GM21381 (cell line): ENCODE data around the gene SLC9B1.
A peak's percentile ranks its signal among the peaks of the same experiment; 100 is the strongest.
"Not testable (repeated sequence)": the region's sequence is repeated elsewhere in the genome, so short reads cannot be mapped to it uniquely, and the experiment has no call there.

Experiments
- ATAC-seq: cut with Tn5 transposase; IDR thresholded peaks from one replicate; pipeline ENCODE4 v1.9.1; 2021; ENCODE audit warnings: mild to moderate bottlenecking, moderate library complexity; ENCODE audit not compliant: unreplicated experiment

The SLC9B1 gene

GRCh38 chr4:103012060-103012459, 7.4 kb downstream of the SLC9B1 start:
- ATAC-seq, result no peak

- no peak for ATAC-seq
Observed at GRCh38 chr4:103011378-103012025, 8.0 kb downstream of the SLC9B1 start.

GRCh38 chr4:103010804-103011203, 8.7 kb downstream of the SLC9B1 start:
- no peak for ATAC-seq

DNA sequence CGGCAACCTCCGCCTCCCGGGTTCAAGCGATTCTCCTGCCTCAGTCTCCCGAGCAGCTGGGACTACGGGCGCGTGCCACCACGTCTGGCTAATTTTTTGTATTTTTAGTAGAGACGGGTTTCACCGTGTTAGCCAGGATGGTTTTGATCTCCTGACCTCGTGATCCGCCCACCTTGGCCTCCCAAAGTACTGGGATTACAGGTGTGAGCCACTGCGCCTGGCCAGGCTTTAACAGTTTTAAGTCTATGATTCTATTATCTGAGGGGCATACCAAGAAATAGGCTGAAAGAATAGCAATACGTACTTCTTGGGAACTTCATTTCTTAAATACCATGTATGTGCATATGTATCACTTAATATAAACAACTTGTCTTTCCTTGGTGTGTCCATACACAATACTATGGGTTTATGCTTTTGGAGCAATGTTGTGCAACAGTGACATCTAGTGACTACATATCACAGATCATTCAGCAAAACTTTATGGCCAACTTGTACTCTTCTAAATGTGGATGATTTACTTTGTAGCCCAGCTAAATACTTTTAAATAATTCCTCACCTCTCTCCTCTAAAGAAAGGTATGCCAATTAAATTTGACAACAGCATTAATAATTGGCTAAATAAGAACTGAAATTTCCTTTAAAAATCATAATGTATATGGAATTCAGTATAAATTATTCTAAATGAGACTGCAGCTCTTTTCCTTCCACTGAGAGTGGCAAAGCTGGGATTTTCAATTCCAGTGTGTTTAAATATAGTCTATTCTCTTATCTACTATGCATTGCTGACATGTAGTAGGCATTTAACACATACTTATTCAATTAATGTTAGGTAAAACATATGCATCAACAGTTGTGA, 10.4 kb downstream of the SLC9B1 start:
- ATAC-seq, result peak; percentile 80

GRCh38 chr4:103002551-103002950, 17.0 kb downstream of the SLC9B1 start:
- no peak for ATAC-seq

GRCh38 chr4:102994803-102995202, 24.7 kb downstream of the SLC9B1 start:
- ATAC-seq, result no peak

DNA sequence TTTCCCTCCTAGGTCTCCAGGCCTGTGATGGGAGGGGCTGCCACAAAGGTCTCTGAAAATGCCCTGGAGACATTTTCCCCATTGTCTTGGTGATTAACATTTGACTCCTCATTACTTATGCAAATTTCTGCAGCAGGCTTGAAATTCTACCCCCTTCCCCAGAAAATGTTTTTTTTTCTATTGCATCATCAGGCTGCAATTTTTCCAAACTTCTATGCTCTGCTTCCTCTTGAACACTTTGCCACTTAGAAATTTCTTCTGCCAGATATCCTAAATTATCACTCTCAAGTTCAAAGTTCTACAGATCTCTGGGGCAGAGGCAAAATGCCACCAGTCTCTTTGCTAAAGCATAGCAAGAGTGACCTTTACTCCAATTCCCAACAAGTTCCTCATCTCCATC, 25.5 kb downstream of the SLC9B1 start:
- not testable (repeated sequence) for ATAC-seq

- ATAC-seq, result no peak
Observed at GRCh38 chr4:102988429-102989020, 31.0 kb downstream of the SLC9B1 start.

GRCh38 chr4:102981005-102981404, 38.5 kb downstream of the SLC9B1 start:
- no peak for ATAC-seq

- not testable (repeated sequence) for ATAC-seq
Observed at GRCh38 chr4:102961813-102962212, 57.7 kb downstream of the SLC9B1 start.

GRCh38 chr4:102959496-102959895, 60.0 kb downstream of the SLC9B1 start:
- no peak for ATAC-seq

- ATAC-seq, result no peak
Observed at GRCh38 chr4:102945066-102945465, 74.4 kb downstream of the SLC9B1 start.

- ATAC-seq, result not testable (repeated sequence)
Observed at GRCh38 chr4:102938063-102938462, 81.4 kb downstream of the SLC9B1 start.

DNA sequence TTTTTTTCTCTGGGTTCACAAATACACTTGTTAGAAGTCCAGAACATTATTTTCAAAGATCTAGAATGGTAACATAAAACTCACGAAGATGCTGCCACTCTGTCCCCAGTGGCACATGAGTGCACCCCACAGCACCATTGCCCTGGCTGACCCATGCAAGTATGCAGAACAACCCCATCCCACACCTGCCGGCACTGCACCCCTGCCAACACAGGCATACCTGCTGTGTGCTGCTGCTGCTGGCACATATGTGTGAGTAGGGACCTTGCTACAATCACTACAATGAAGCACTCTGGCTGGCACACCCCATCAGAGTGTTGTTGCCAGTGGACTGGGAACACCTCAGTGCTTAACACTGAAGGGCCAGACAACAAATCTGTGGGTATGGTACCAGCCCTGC, 83.8 kb downstream of the SLC9B1 start:
- ATAC-seq, result no peak

DNA sequence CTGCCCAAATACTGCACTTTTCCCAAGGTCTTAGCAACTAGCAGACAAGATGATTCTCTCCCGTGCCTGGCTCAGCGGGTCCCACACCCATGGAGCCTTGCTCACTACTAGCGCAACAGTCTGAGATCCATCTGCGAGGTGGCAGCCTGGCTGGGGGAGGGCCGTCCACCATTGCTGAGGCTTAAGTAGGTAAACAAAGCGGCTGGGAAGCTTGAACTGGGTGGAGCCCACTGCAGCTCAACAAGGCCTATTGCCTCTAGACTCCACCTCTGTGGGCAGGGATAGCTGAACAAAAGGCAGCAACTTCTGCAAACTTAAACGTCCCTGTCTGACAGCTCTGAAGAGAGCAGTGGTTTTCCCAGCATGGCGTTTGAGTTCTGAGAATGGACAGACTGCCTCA, 99.8 kb downstream of the SLC9B1 start:
- ATAC-seq, result not testable (repeated sequence)

DNA sequence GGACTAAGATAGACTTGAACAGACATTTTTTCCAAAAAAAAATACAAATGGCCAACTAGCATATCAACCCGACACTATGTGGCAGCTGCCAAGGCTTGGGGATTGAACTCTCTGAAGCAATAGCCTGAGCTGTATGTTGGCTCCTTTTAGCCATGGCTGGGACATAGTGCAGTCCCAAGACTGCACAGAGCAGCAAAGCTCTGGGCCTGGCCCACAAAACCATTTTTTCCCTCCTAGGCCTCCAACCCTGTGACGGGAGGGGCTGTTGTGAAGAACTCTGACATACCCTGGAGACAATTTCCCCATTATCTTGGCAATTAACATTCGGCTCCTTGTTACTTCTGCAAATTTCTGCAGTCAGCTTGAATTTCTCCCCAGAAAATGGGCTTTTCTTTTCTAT, 100.6 kb downstream of the SLC9B1 start:
- ATAC-seq, result no peak

GRCh38 chr4:102901804-102902203, 117.7 kb downstream of the SLC9B1 start:
- ATAC-seq, result no peak

DNA sequence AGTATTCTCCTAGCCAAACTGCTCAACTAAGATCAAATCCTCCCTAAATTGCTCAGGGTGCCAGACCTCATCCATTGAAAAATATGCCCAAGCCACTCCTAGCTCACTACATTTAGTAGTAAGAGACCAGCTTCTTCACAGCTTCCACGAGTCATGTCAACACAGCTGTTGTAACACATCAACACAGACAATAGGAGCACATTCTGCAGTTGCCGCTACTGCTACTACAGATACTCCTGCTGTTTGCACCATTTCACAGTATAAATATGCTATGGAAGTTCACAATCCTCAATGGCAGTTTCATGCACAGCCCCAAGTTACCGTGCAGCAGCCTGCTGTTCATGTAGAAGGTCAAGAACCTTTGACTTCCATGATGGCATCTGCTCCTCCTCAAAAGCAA, 121.9 kb downstream of the SLC9B1 start:
- ATAC-seq, result not testable (repeated sequence)

DNA sequence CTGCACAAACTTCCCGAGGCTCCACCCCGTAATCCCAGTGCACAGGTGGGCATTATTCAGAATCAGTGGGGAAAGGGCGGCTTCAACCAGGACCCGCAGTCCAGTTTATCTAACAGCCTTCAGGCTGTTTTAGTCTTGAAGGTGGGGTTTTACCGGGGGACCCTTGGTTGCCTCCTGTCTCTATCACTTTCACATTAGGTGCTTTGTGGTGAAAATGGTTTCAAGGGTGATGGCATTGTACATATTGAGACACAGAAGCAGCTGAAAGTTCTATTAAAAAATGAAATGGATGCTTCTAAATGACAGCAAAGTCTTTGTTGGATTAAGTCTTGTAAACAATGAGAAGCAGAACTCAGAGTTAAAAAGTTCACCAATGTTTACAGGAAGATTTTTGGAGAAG, 123.0 kb downstream of the SLC9B1 start:
- ATAC-seq, result not testable (repeated sequence)

DNA sequence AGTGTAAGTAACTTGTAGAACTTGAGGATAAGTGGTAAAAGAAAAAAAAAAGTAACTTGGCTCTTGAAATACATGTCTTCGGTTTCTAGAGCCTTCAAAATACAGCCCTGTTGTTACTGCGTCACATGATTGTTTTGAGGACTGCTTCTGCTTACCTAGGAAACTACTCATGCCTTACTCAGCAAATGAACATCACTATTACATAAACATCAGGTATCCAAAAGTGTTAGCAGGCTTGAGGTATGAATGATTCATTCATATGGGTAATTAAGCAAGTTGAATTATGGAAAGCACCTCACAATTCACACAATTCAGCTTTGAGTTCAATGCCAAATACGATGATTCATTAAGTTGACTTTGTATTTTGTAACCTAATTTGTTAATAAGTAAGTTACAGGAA, 129.6 kb downstream of the SLC9B1 start:
- ATAC-seq, result not testable (repeated sequence)

- ATAC-seq, result not testable (repeated sequence)
Observed at GRCh38 chr4:102888570-102888969, 130.9 kb downstream of the SLC9B1 start.

- no peak for ATAC-seq
Observed at GRCh38 chr4:102883278-102883677, 136.2 kb downstream of the SLC9B1 start.
